PFSK-1 (cell line): ENCODE measurements around the gene PAOX.

Experiments
- FOXP2 ChIP-seq: optimal IDR thresholded peaks from 2 replicates; pipeline ENCODE3; 2011; ENCODE audit warnings: borderline replicate concordance, control low read depth, inconsistent platforms; ENCODE audit not compliant: insufficient read depth; ENCODE audit errors: extremely low read length, extremely low read depth
- POLR2AphosphoS5 ChIP-seq: IDR thresholded peaks from 2 replicates; pipeline ENCODE4 v1.6.1; 2012; ENCODE audit warnings: low read depth, mild to moderate bottlenecking, control low read depth, low read length, moderate library complexity
- REST ChIP-seq, 2 experiments: IDR thresholded peaks; 2 replicates each; pipeline versions ENCODE4 v1.6.1 to v1.8.0; 2011 to 2012; ENCODE audit warnings: low read depth in 2 of 2, low read length in 2 of 2, control low read depth in 1 of 2, inconsistent platforms in 1 of 2, mild to moderate bottlenecking in 1 of 2, moderate library complexity in 1 of 2; ENCODE audit not compliant: insufficient read depth in 1 of 2
- SIN3A ChIP-seq: IDR thresholded peaks from 2 replicates; pipeline ENCODE4 v1.6.1; 2012; ENCODE audit warnings: mild to moderate bottlenecking, low read length, moderate library complexity, borderline replicate concordance; ENCODE audit not compliant: insufficient read depth
- TAF1 ChIP-seq: IDR thresholded peaks from 2 replicates; pipeline ENCODE4 v1.6.1; 2012; ENCODE audit warnings: low read length, control low read depth, borderline replicate concordance; ENCODE audit not compliant: insufficient read depth

DNA sequence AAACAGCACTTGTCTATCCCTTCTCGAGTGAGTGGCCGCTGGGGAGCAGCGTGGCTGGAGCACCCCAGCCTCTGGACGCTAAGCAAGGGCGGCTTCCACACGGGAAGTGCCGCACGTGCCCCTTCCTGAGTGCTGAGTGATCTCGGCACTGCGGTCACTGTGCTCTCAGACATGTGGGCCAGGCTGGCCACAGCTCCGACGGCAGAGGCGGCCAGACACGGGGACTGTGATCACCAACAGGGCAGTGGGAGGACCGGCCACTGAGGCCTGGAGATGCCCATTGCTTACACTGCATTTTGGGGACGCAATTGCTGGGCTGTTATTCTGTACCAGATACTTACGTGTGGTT lies 13.0 kb upstream of the PAOX start:
- TF ChIP-seq TAF1 (no peak), POLR2AphosphoS5 (no peak), FOXP2 (no peak), SIN3A (no peak), REST (IDR thresholded peaks at IDR 0.05; ENCODE audit: insufficient read depth in 1 of 2, low read depth in 2 of 2, low read length in 2 of 2) (no peak)
